HG03565 (cell line): ENCODE measurements around the gene LIN9.
"Not testable (repeated sequence)": the region's sequence is repeated elsewhere in the genome, so short reads cannot be mapped to it uniquely, and the experiment has no call there.

Experiments used
- ATAC-seq: cut with Tn5 transposase; IDR thresholded peaks from one replicate; pipeline ENCODE4 v1.9.1; 2021; ENCODE audit warnings: mild to moderate bottlenecking, moderate library complexity; ENCODE audit not compliant: unreplicated experiment

LIN9 gene

GRCh38 chr1:226308723-226309397, at the start of gene LIN9:
TSS of gene LIN9 (minus strand) at chr1:226309164. CDS start at chr1:226309139, 25 bp downstream.
- ATAC-seq: peak; percentile 65

- no peak for ATAC-seq
These were observed 48.5 kb upstream of the LIN9 start for GRCh38 chr1:226357416-226357815.

GRCh38 chr1:226355669-226356551, 46.9 kb upstream of the LIN9 start:
- ATAC-seq: no peak

- no peak for ATAC-seq
These were observed 46.1 kb upstream of the LIN9 start for GRCh38 chr1:226355016-226355415.

DNA sequence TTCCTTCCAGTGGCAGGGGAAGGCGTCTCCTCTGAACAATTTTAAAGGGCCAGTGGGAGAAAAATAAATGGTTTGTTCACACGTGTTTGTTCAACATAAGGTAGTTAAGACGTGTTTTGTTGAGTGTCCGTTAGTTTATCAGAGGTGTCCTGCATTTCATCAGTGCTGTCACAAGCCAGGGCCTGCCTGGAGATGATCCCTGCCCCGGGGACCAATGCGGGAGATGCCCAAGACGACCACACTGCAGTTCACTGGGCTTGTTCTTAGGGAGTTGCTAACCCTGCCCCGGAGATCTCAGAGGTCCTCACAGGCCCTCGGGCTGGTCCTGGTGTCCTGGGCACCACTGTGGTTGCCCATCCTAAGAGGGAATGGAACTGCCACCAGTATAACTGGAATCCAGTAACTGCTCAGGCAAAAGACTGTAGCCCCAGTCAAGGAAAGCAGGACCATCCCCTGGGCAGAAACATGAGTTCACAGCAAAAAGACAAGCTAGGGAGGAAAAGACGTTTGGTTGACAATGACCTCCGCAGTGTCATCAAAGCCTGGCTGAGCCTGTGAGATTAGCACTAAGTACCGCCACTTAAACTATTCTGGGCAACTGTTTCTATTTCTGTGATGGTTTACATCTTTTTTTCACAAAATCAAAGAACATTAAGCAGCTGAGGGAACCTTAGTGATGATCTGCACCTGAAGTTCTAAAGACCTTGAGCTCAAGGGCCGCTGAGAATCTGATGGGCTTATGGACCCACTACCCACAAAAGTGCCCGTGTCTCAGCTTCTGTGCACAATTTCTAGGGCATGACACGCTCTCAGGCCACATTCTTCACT, 44.9 kb upstream of the LIN9 start:
- no peak for ATAC-seq

DNA sequence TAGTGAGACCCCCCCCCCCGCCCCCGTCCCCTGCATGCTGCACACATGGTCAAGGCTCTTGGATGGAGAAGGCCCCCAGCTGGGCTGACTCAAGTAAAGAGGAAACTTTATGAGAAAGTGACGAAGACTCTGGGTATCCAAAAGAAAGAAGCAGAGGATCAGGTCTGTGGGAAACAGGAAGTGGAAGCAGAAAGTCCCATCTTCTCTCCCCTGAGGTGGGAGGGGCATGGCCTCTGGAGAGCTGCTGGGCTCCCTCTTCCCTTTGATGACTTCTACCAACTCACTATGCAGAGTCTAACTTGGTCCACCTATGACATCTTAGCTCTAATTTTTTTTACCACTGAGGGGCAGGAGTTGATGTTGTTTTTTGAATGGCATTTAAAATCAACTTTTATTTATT, 42.7 kb upstream of the LIN9 start:
- ATAC-seq: no peak

DNA sequence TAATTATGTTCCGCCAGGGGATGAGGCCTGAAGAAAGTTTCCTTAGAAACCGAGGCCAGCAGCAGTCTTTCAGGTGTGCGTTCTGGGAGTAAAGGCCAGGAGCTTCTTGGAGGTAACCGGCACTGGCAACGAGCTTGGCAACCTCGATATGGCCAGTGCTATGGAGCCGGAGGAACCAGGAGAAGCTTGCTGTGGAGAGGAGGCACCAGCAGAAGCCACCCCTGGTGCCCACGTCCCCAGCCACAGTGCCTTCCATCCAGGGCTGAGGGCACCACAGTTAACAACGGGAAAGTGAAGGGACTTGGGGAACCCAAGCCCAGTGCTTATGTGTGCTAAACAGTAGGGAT, 41.5 kb upstream of the LIN9 start:
- no peak for ATAC-seq

- peak; percentile 39 for ATAC-seq
These were observed 41.0 kb upstream of the LIN9 start for GRCh38 chr1:226349801-226350518.

DNA sequence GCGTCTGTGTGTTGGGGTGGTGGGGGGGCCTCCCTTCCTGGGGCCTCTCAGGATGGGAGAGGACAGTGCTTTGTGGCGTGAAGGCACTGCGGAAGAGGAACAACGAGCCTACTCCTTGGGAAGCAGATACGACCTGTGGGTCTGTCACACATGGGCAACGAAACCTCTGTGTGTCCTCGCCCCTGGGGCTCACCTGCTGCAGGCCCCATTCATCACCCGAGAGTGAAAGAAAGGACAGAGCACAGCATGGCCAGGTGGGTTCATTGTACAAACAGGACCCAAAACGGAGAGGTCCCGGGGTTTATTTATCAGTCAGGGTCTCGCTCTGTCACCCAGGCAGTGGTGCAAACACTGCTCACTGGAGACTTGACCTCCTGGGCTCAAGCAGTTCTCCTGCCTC, 40.1 kb upstream of the LIN9 start:
- no peak for ATAC-seq

DNA sequence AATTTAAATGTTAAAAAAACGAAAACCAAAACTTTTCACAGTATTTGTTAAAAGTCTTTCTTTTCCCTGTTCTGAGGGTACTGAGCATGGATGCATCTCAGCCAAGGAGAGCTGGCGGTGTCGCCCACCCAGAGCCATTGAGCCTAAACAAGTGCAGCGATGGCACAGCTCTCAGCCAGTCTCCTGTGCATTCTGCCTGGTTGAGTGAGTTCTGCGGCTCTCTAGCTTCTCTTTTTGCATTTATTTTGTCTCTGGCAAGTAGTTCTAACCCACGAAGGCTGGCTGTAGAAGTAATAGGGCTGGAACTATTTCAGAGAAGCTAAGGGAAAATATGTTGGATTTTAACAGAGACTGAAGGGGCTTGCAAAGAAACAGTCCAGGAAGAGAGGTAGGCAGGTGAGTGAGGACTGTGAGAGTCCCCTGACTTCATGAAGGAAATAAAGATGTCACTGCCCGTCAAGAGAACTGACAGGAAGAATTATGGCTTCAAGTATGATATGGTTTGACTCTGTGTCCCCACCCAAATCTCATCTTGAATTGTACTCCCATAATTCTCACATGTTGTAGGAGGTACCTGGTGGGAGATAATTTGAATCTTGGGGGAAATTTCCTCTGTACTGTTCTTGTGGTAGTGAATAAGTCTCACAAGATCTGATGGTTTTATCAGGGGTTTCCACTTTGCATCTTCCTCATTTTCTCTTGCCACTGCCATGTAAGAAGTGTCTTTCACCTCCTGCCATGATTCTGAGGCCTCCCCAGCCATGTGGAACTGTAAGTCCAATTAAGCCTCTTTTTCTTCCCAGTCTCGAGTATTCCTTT, 35.7 kb upstream of the LIN9 start:
- no peak for ATAC-seq

DNA sequence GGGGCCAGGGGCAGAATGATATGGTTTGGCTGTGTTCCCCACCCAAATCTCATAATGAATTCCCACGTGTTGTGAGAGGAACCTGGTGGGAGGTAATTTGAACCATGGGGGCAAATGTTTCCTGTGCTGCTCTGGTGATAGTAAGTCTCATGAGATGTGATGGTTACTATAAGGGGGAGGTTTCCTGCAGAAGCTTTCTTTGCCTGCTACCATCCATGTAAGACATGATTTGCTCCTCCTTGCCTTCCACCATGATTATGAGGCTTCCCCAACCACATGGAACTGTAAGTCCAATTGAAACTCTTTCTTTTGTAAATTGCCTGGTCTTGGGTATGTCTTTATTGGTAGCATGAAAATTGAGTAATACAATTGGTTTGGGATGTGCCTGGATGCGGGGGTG, 33.7 kb upstream of the LIN9 start:
- no peak for ATAC-seq

GRCh38 chr1:226340111-226340510, 31.1 kb upstream of the LIN9 start:
- ATAC-seq: not testable (repeated sequence)

- no peak for ATAC-seq
These were observed 28.4 kb upstream of the LIN9 start for GRCh38 chr1:226337276-226337875.

GRCh38 chr1:226335661-226336060, 26.7 kb upstream of the LIN9 start:
- no peak for ATAC-seq

DNA sequence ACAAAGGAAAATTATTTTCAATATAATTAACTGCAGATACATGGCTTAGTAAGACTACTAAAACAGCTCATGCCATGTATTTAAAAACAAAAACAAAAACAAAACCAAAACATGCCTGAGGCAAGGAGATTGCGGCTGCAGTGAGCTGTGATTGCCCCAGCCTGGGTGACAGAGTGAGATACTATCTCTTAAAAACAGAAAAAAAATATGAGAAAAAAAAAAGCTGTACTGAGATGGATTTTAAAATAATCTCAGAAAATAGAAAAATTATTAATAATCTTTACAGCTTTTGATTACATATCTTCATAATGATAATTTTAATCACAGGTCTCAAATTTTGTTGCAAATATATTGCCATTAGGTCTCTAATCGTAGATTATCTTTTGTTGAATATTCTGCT, 24.0 kb upstream of the LIN9 start:
- no peak for ATAC-seq

DNA sequence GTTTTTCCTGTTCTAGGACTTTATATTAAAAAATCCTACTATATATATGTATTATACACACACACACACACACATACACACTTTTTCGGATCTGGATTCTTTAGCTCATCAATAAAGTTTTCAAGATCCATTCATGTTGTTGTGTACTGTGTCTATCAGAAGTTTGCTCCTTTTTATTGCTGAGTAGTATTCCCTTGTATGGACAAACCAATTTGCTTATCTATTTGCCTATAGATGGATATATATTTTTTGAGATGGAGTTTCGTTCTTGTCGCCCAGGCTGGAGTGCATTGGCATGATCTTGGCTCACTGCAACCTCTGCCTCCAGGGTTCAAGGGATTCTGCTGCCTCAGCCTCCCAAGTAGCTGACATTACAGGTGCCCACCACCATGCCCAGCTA, 20.3 kb upstream of the LIN9 start:
- ATAC-seq: no peak

DNA sequence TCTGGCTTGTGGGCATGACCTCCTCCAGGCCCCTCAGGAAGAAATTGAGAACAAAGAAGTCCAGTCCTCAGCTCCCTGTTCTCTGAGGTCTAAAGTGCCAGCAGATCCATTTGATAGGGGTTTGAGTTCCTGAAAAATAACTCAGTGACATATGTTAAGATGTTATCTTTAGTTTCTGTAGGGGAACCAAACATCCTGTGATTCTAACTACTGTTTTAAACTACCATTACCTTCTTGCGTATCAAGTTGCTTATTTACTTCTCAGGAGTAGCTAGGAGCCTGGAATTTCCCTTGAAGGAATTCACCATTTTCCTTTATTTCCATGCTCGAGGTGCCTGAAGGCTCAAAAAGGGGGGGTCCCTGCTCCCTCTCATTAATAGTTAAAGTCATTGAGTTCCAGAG, 18.8 kb upstream of the LIN9 start:
- ATAC-seq: no peak

GRCh38 chr1:226325178-226325577, 16.2 kb upstream of the LIN9 start:
- no peak for ATAC-seq

GRCh38 chr1:226324479-226324878, 15.5 kb upstream of the LIN9 start:
- no peak for ATAC-seq

DNA sequence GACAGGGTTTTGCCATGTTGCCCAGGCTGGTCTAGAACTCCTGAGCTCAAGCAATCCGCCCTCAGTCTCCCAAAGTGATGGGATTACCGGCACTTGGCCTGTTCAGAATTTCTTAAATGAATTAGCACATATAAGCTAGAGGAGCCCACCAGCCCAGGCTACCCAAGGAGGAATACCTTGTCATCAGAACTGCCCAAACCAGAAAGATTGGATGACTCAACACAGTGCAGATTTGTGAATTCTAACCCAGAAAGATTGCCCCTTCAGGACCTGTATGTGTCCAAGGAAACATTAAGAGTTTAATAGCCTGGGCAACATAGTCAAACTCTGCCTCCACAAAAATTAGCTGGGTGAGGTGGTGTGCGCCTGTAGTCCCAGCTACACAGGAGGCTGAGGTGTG, 14.0 kb upstream of the LIN9 start:
- ATAC-seq: no peak
